MCF 10A (cell line): ENCODE data around the gene PDZD7. TPM values are rescaled to one million over a fixed set of nuclear protein-coding genes. Genes with fewer than 3 reads are reported as not detected.

Experiments
- BruUV-seq: library from RNA; stranded (reverse); fragments of 400-500 nt; replicated peaks from 2 replicates; lab custom pipeline; 2021; lab: Mats Ljungman, UMichigan
- CTCF ChIA-PET: fragments of 300-600 bp; sonication (Branson Sonifier 250); formaldehyde crosslinking; extraction: SDS; loops from one replicate; lab custom pipeline; 2021; ENCODE audit warnings: antibody characterized with exemption, inconsistent platforms; lab: Yijun Ruan, JAX
- POLR2A ChIA-PET: fragments of 300-600, 350-650 bp; sonication (Branson Sonifier 250); formaldehyde crosslinking; extraction: SDS; loops from one replicate; lab custom pipeline; 2020; ENCODE audit warnings: antibody characterized with exemption, inconsistent platforms; lab: Yijun Ruan, JAX
- DNase-seq: peaks from one replicate; pipeline ENCODE4 v3.0.0-alpha.2; 2018; ENCODE audit not compliant: unreplicated experiment
- H3K27ac Mint-ChIP-seq: one replicate; pipeline ENCODE4 v1.8.0; 2022; ENCODE audit warnings: mild to moderate bottlenecking, low read depth, mixed read lengths; ENCODE audit not compliant: unreplicated experiment
- H3K27me3 Mint-ChIP-seq: one replicate; pipeline ENCODE4 v1.8.0; 2022; ENCODE audit warnings: mixed read lengths; ENCODE audit not compliant: insufficient read depth, unreplicated experiment
- H3K36me3 Mint-ChIP-seq: one replicate; pipeline ENCODE4 v1.8.0; 2022; ENCODE audit warnings: mild to moderate bottlenecking, moderate library complexity, mixed read lengths; ENCODE audit not compliant: insufficient read depth, unreplicated experiment
- H3K4me1 Mint-ChIP-seq: one replicate; pipeline ENCODE4 v1.8.0; 2022; ENCODE audit warnings: mixed read lengths; ENCODE audit not compliant: insufficient read depth, unreplicated experiment
- H3K4me3 Mint-ChIP-seq: one replicate; pipeline ENCODE4 v1.8.0; 2022; ENCODE audit warnings: mild to moderate bottlenecking, moderate library complexity, mixed read lengths; ENCODE audit not compliant: unreplicated experiment
- H3K9me3 Mint-ChIP-seq: one replicate; pipeline ENCODE4 v1.8.0; 2022; ENCODE audit warnings: mixed read lengths; ENCODE audit not compliant: unreplicated experiment
- intact Hi-C: fragments of 100-400 bp; cut with micrococcal nuclease; formaldehyde crosslinking; loops from 2 replicates; pipeline ENCODE4 v1.14.1; 2022
- total RNA-seq: library from RNA; stranded (reverse); gene quantifications from 2 replicates; pipeline ENCODE4 v1.2.3, GENCODE V29; 2022
- TF ChIP-seq, protein P1 (sequence below): fragments of 200-600 bp; IDR thresholded peaks from one replicate; pipeline ENCODE4 v1.8.0; 2022; ENCODE audit warnings: antibody characterized with exemption, mild to moderate bottlenecking; ENCODE audit not compliant: unreplicated experiment

PDZD7 gene
- total RNA-seq, 1 experiment from 2014 or later: 0.58 TPM

DNA sequence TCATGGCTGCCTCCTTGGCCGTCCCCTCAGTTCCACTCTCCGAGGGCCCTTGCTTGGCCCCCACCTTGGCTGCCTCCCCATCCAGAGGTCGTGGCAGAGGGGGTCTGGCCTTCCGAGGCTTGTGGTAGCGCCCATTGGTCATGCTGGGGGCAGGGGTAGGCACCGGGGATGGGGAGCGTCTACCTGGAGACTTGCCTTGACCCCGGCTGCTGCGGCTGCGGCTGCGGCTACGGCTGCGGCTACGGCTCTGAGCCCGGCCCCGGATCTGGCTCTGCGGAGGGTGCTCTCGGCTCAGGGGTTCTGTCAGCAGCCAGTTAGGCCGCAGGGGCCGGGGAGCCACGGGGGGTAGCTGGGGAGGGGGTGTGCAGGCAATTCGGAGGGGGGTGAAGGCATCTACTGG, 20.6 kb downstream of the PDZD7 start:
- TF ChIP-seq, protein P1, sequence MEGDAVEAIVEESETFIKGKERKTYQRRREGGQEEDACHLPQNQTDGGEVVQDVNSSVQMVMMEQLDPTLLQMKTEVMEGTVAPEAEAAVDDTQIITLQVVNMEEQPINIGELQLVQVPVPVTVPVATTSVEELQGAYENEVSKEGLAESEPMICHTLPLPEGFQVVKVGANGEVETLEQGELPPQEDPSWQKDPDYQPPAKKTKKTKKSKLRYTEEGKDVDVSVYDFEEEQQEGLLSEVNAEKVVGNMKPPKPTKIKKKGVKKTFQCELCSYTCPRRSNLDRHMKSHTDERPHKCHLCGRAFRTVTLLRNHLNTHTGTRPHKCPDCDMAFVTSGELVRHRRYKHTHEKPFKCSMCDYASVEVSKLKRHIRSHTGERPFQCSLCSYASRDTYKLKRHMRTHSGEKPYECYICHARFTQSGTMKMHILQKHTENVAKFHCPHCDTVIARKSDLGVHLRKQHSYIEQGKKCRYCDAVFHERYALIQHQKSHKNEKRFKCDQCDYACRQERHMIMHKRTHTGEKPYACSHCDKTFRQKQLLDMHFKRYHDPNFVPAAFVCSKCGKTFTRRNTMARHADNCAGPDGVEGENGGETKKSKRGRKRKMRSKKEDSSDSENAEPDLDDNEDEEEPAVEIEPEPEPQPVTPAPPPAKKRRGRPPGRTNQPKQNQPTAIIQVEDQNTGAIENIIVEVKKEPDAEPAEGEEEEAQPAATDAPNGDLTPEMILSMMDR: no peak
- ChIA-PET POLR2A (interaction anchor here (1.6 to 1.7 kb wide), 2 partner anchors 12 to 14 kb away, joined by 6 read pairs; no protein-coding TSS in a partner anchor), CTCF (interaction anchor here (1.4 to 5.0 kb wide), 2 partner anchors 12 to 16 kb away, joined by 4 to 32 read pairs; partner anchors contain the start of gene LZTS2)
- Mint-ChIP-seq H3K9me3 (no peaks in the 10 kb centered on the region), H3K27ac (no peak overlapping the region), H3K4me1 (peaks cover 24% of the 10 kb centered on the region), H3K36me3 (peaks cover 10% of the 10 kb centered on the region), H3K4me3 (no peak overlapping the region), H3K27me3 (no peaks in the 10 kb centered on the region)
- no TSS peak for BruUV-seq
- no peak for DNase-seq
- intact Hi-C loops: no loop called here

DNA sequence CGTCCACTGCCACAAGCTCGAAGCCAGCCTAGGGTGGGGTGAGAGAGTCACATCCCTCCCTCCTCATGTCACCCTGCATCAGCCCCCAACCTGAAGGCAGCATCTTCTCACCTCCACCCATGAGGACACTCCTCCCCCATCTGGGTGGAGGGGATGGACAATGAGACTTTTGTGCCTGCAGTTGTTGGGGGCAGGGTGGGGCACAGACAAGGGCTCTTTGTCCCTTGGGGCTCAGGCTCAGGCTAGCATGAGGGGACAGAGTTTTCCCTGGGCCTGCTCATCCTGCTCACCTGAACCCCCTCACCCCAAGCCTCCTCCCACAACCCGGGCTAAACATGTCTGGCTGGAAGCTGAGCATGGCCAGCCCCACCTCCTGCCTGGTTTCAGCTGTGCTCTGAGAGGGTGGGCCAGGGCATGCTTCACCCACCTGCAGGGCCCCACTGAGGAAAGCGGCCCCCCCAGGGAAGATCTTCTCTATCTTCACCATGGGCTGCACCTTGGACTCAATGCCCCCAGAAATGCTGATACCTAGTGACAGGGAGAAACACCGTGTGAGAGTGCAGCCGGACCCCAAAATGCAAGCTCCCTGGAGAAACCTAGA, 22.0 kb downstream of the PDZD7 start:
- H3K9me3 Mint-ChIP-seq: no peaks in the 10 kb centered on the region
- no TSS peak for BruUV-seq
- DNase-seq: no peak
- TF ChIP-seq, protein P1: no peak
- ChIA-PET CTCF (interaction anchor here (1.4 to 5.0 kb wide), 2 partner anchors 11 to 15 kb away, joined by 4 to 32 read pairs; partner anchors contain the start of gene LZTS2), POLR2A (interaction anchor here (0.6 kb wide), 1 partner anchor 514 kb away, joined by 3 read pairs; no protein-coding TSS in a partner anchor)
- H3K27ac Mint-ChIP-seq: no peak overlapping the region
- no peak overlapping the region for H3K4me3 Mint-ChIP-seq
- no peaks in the 10 kb centered on the region for H3K27me3 Mint-ChIP-seq
- peaks cover 19% of the 10 kb centered on the region for H3K36me3 Mint-ChIP-seq
- peaks cover 11% of the 10 kb centered on the region for H3K4me1 Mint-ChIP-seq
- intact Hi-C loops: no loop called here

- H3K4me3 Mint-ChIP-seq: no peak overlapping the region
- CTCF ChIA-PET: interaction anchor here (0.6 to 5.0 kb wide), 2 partner anchors 10 to 14 kb away, joined by 3 to 32 read pairs; partner anchors contain the start of gene LZTS2
- BruUV-seq: no TSS peak
- H3K9me3 Mint-ChIP-seq: no peaks in the 10 kb centered on the region
- H3K4me1 Mint-ChIP-seq: peaks cover 6% of the 10 kb centered on the region
- no peaks in the 10 kb centered on the region for H3K27me3 Mint-ChIP-seq
- no peak for DNase-seq
- peaks cover 19% of the 10 kb centered on the region for H3K36me3 Mint-ChIP-seq
- TF ChIP-seq, protein P1: no peak
- intact Hi-C loops: no loop called here
- H3K27ac Mint-ChIP-seq: no peak overlapping the region
- POLR2A ChIA-PET: interaction anchor here (0.6 to 1.0 kb wide), 2 partner anchors 34 to 1116 kb away, joined by 3 read pairs; no protein-coding TSS in a partner anchor
Observed at GRCh38 chr10:101007915-101008822, 22.8 kb downstream of the PDZD7 start.
